Stimulated activated CD4-positive, alpha-beta T cell treated with anti-CD3 and anti-CD28 coated beads, Interleukin-4, amount 100 ng/mL, for 4 hours (primary cell): ENCODE data around the gene PDE4C.

ENCODE experiments used
- DNase-seq, 2 experiments: peaks; one replicate each; pipeline ENCODE4 v3.0.0-alpha.2; 2020

PDE4C gene

DNA sequence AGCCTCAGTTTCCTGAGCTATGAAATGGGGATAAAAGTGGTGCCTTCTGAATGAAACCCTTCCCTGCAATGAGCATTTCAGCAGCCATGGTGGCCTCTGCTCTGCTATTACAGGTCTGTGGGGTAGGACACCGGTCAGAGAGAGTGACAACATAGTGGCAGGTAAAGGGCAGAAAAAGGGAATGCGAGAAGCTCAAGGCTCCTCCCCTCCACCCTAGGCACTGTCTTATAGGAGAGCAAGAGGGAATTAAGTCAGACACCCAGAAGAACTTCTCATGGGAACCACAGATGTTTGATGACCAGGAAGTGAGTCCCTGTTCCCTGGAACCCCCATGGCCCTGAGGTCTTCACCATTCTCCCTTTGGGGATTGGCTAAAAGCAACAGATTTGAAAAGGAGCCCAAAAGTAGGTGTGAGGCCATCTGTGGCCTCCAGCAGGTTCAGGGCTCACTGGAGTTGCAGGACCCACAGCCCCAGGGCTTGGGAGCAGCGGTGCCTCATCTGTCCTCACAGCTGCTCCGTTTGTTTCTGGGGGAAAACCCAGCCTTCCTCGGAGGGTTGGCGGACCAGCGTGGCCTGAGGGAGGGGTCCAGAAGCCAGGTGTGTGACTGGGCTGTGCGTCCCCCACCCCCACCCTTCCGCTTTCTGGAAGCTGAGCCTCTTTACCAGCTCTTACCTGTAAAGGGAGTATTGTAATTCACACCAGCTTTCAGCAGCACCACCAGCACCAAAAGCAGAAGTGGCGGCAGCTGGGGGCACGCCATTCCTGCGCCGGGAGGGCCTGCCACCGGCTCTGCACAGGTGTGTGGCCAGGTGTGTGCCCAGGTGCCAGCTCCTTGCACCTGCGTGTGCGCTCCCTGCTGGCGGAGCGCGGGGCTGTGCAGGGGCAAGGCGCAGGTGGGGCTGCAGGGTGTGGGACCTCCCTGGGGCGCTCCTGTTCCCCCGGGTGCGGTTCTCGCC lies 28.6 kb upstream of the PDE4C start:
- no peak for DNase-seq

DNA sequence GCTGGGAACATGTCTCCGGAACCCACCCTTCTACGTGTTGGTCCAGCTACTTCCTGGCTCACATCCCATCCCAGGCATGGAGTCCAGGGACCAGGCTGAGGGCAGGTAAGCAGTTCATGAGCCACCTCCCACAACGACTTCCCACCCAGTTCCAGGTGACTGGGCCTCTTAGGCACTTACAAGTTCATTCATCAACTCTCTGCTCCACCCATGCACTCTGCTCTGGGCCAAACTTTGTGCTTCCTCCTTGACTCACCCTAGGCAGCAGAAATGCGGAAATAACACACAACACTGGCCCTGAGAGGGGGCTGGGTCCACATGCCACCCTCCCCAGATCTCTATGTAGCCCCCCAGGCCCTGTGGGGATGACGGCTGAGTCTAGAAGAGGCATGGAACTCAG lies 27.5 kb upstream of the PDE4C start:
- DNase-seq = no peak

- no peak for DNase-seq
These were observed 26.9 kb upstream of the PDE4C start for GRCh38 chr19:18253130-18253529.

GRCh38 chr19:18252370-18252717 lies 26.1 kb upstream of the PDE4C start:
- DNase-seq = no peak

- peak; percentile 69 to 77 for DNase-seq
These were observed 25.5 kb upstream of the PDE4C start for GRCh38 chr19:18251587-18252369.

DNA sequence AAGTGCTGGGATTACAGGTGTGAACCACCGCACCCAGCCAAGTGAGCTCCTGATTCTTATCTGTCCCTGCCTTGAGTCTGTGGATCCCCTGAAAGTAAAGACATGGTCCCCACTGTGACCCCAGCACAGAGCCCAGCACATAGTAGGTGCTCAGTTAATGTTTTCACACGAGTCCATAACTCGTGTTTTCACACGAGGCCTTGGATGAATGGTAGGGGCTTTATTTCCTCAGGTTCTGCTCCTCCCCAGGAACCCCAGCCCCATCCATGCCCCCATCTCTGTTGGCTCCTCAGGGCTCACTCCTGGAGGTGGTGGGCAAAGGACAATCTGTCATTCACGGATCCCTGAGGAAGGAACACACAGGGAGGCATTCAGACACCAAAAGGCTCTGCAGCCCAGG lies 23.6 kb upstream of the PDE4C start:
- no peak for DNase-seq

DNA sequence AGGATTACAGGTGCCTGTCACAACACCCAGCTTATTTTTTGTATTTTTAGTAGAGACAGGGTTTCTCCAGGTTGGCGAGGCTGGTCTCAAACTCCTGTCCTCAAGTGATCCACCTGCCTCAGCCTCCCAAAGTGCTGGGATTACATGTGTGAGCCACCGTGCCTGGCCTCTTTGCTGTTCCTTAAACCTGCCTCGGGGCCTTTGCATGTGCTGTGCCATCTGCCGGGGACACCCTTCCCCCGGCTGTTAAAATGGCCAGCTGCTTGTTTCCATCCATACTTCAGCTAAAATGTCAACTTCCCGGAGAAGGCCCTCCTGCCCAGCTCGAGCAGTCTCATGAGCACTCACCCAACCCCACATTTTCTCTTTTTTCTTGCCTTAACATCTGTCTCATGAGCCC lies 19.1 kb upstream of the PDE4C start:
- DNase-seq = no peak

DNA sequence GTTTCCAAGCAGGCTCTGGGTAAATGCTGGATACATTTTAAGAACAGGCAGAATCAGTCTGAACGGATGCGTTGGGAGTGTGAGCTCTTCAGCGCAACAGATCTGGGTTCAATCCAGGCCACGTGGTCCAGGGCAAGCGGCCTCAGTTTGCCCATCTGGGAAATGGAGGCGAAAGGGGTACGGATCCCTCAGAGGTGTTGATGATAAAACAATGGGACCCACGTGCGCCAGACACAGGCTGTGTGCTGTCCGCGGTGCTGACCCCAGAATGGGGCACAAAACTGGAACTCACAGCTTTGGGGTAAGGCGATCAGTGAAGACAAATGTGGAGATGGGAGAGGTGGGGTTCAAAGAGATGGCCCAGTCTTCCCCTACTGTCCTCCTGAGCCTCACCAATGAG lies 13.1 kb upstream of the PDE4C start:
- DNase-seq = no peak

DNA sequence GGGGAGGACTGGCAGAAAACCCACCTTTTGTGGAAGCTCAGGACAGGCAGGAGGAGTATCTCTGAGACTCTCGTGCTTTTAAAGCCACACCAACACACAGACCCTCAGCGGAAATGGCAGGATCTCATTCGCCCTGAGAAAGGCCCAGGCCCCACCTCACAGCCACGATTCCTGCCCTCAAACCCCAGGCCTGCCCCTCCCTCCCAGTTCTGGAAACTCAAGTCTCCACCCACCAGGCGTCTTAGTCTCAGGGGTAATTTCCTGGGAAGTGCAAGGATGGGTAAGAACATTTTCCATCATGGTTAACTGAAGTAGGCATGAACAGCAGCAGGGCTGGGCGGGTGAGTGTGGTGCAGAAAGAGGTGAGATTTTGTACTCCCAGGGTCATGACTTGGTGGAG lies 8.0 kb upstream of the PDE4C start:
- DNase-seq = no peak

DNA sequence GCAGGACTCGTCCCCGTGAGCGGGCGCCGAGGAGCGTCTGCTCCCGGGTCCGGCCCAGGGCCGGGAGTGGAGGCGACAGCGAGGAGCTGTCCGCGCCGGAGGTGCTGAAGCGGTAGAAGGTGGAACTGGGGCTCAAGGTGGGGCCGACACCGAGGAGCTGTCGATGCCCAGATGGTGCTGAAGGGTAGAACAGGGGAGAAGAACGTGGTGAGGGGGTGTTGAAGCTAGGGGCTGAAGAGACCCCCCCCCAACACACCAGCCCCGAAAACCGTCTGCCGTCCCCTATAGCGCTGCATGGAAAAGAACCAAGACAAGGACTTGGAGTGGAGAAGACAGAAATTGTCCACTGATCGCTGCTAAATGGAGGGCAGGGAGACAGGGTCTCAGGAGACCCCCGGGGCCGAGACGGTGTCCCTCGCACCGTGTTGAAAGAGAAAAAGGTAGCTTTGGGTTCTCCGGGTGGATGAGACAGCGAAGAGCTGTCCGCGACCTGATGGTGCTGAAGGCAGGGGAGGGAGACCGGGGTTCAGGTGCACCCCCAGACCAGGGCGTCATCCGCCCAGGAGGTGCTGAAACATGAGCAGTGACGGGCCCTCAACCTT lies 7.1 kb upstream of the PDE4C start:
- peak in 1 of 2 experiments; percentile 44 for DNase-seq

- DNase-seq = no peak
These were observed 6.4 kb upstream of the PDE4C start for GRCh38 chr19:18232540-18233223.

GRCh38 chr19:18231775-18232174 lies 5.5 kb upstream of the PDE4C start:
- no peak for DNase-seq

- DNase-seq = no peak
These were observed 4.9 kb upstream of the PDE4C start for GRCh38 chr19:18230941-18231734.

DNA sequence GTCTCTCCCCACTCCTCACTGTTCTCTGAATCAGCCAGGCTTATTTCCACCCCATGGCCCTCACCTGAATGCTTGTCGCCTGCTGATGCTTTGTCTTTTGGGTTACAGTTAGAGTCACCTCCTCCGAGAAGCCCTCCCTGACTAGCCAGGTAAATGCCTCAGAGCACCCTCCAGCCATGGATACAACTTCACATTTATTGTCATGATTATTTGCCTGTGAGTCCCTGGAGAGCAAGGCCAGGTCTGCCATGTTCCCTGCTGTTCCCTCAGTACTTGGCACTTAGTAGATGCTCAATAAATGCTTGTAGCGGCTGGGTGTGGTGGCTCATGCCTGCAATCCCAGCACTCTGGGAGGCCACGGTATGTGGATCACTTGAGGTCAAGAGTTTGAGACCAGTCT lies 3.7 kb upstream of the PDE4C start:
- no peak for DNase-seq

DNA sequence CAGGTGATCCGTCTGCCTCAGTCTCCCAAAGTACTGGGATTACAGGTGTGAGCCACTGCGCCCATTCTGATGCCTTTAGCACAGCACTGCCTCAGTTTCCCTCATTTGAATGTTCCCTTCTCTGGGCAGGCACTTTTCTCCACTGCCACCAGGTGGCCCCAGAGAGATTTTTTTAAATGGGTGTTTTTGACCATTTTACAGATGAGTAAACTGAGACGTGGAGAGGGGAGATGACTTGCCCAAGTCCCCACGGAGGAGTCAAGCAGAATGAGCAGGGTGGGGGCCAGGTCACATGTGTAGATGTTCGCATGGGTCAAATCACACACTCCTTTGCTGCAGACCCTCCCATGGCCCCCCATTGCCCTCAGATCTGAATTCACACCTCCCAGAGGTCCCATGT lies 3.2 kb upstream of the PDE4C start:
- DNase-seq = no peak

DNA sequence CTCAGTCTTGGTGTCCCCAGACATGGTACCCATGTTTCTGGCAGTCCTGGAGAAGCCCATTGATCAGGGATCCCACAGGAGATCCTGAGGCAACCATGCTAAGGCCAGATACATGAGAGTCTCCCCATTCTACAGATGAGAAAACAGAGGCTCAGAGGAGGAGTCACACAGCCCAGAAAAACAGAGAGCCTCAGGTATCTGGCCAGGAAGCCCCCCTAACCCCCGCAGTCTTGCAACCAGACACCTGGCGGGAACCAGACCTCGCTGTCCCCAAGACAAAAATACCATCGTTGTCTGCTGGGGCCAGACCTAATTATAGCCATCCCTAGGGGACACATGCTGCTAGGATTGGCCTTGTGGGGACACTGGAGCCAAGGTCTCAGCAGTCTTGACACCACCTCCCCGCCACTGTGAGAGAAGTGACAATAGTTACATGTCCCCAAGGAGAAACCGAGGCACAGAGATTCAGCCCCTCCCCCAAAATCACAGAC lies 1.6 kb upstream of the PDE4C start:
- no peak for DNase-seq

DNA sequence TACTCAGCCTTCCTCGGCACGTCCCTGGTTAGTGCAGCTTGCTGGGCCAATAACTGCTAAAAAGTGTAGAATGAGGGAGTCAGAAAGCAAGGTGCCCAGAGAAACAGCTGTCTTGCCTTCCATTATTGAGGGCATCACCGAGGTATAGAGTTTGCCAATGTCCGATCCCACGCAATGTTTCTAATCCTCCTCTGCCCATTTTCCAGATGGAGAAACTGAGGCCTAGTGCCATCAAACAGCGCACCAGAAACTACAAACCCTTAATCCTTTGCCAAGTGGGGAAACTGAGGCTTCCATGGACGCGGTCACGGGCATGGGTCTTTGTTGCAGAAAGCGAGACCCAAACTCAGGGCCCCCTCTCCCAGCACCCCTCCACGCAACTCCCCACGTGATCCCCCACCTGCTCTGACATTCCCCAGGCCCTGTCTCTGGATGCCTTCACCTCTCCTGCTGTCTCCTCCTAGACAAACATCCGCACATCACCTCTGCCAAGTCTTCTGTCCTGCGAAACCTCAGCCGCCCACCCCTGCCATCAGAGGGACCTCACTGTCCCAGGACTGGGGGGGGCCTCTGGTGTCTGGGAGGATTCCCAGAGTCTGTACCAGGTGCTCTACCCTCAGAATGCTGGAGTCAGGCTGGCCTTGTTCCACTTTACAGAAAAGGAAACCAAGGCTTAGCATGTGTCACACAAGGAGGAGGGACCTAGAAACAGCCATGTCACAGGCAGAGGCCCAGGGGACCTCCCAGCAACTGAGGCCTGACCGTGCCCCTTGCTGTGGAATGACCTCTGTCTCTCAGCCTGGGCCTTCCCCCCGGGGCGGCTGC lies 930 bp upstream of the PDE4C start:
- DNase-seq = no peak

- DNase-seq = no peak
These were observed 910 bp downstream of the PDE4C start for GRCh38 chr19:18225355-18225701.

GRCh38 chr19:18224525-18225354 lies 1.5 kb downstream of the PDE4C start:
- DNase-seq = peak; percentile 67 to 87

DNA sequence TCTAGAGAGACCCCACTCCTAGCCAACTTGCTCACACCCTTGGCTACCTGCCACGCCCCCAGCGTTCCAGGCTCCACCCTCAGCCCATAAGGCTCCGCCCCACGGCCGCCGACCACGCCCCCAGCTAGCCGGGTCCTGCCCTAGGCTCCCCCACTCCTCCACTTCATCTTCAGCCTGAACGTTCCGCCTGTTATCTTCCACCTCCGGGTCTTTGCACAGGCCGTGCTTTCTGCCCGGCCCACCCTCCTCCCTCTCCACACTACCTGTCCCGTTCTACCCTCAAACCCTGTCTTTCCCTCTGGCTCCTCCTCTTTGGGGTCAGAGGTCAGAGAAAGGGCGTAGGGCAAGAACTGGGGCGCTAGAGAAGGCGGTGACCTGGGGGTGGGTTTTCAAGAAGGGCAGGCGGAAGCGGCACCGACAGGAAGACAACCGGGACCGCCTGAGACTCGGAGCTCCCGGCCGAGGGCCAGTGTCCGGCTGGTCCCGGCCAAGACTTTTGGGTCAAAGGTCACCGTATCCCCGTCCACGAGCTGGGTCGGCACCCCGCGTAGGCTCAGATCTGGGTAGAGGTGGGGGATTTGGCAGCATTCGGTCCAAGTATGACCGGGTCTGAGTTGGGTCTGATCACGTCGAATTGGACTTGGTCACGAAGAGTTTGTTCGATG lies 2.2 kb downstream of the PDE4C start:
- DNase-seq = peak in 1 of 2 experiments; percentile 17
